Fibroblast of skin of back (primary cell): ENCODE results near the gene ANKRD13B. TPM values are rescaled to one million over a fixed set of nuclear protein-coding genes. Genes with fewer than 3 reads are reported as not detected.
"Not testable (repeated sequence)": the region's sequence is repeated elsewhere in the genome, so short reads cannot be mapped to it uniquely, and the experiment has no call there.

Experiments used
- DNase-seq: peaks from one replicate; pipeline ENCODE4 v3.0.0-alpha.2; 2013
- polyA plus RNA-seq, 2 experiments: library from polyadenylated mRNA; unstranded; fragments of 120-200 nt; gene quantifications; one replicate each; pipeline ENCODE4 v1.2.1, GENCODE V29; 2013; ENCODE audit not compliant: insufficient read length in 2 of 2

The ANKRD13B gene
- polyA plus RNA-seq (2013, experiment 1 of 2; ENCODE audit: insufficient read length): 13.6 TPM
- polyA plus RNA-seq (2013, experiment 2 of 2; ENCODE audit: insufficient read length): 11.7 TPM

GRCh38 chr17:29592850-29593551, at the start of gene ANKRD13B:
Gene ANKRD13B (plus strand): TSS chr17:29593132. CDS start chr17:29593622, 490 bp downstream.
- no peak for DNase-seq

GRCh38 chr17:29544066-29544465, 48.9 kb upstream of the ANKRD13B start:
- no peak for DNase-seq

GRCh38 chr17:29546085-29546484, 46.8 kb upstream of the ANKRD13B start:
- no peak for DNase-seq

- no peak for DNase-seq
Measured at GRCh38 chr17:29546830-29547229, 46.1 kb upstream of the ANKRD13B start.

GRCh38 chr17:29549177-29549923, 43.6 kb upstream of the ANKRD13B start:
- no peak for DNase-seq

GRCh38 chr17:29555840-29556239, 37.1 kb upstream of the ANKRD13B start:
- DNase-seq: no peak

- peak; percentile 58 for DNase-seq
Measured at GRCh38 chr17:29557085-29557738, 35.7 kb upstream of the ANKRD13B start.

- no peak for DNase-seq
Measured at GRCh38 chr17:29557739-29558116, 35.2 kb upstream of the ANKRD13B start.

GRCh38 chr17:29558139-29558538, 34.8 kb upstream of the ANKRD13B start:
- DNase-seq: not testable (repeated sequence)

- DNase-seq: no peak
Measured at GRCh38 chr17:29559640-29560039, 33.3 kb upstream of the ANKRD13B start.

GRCh38 chr17:29560316-29560715, 32.6 kb upstream of the ANKRD13B start:
- DNase-seq: no peak

- DNase-seq: no peak
Measured at GRCh38 chr17:29561554-29562517, 31.1 kb upstream of the ANKRD13B start.

GRCh38 chr17:29562615-29563014, 30.3 kb upstream of the ANKRD13B start:
- DNase-seq: no peak

- DNase-seq: no peak
Measured at GRCh38 chr17:29563816-29564215, 29.1 kb upstream of the ANKRD13B start.

GRCh38 chr17:29565643-29566472, 27.1 kb upstream of the ANKRD13B start:
- DNase-seq: no peak

- DNase-seq: peak; percentile 69
Measured at GRCh38 chr17:29566473-29567303, 26.2 kb upstream of the ANKRD13B start, which contains the start of gene ABHD15. Gene ABHD15 (minus strand): TSS chr17:29567037. CDS start chr17:29566966, 71 bp downstream.

- no peak for DNase-seq
Measured at GRCh38 chr17:29567304-29567553, 25.7 kb upstream of the ANKRD13B start.

- peak; percentile 59 for DNase-seq
Measured at GRCh38 chr17:29567554-29568330, 25.2 kb upstream of the ANKRD13B start.
